Measurements from ENCODE around the gene NOL11. TPM values are rescaled to one million over a fixed set of nuclear protein-coding genes. Genes with fewer than 3 reads are reported as not detected.

The NOL11 gene
- total and polyA plus RNA-seq, 2 experiments from 2014 or later: 116 to 130 TPM

GRCh38 chr17:67672592-67673335 lies 45.0 kb upstream of the NOL11 start:
- Histone ChIP-seq H3K27ac (ENCODE audit: low read depth) (no peak overlapping the region), H4K20me1 (replicated peaks; ENCODE audit: insufficient read depth) (no peaks in the 10 kb centered on the region), H3K4me2 (no peak overlapping the region), H3K27me3 (ENCODE audit: insufficient read depth) (no peaks in the 10 kb centered on the region), H3K9me2 (ENCODE audit: insufficient read depth) (0 out of 2 replicates have a peak, but pooled peaks cover 6% of the 10 kb centered on the region), H3K4me1 (ENCODE audit: insufficient read depth) (no peaks in the 10 kb centered on the region), H2AFZ (no peak overlapping the region), H3K4me3 (no peak overlapping the region), H3K36me3 (ENCODE audit: insufficient read depth) (no peaks in the 10 kb centered on the region; the same call in 1 of the 2 replicates), H3F3A (replicated peaks; ENCODE audit: low read depth) (no peaks in the 10 kb centered on the region), H3K79me2 (replicated peaks; ENCODE audit: insufficient read depth) (no peaks in the 10 kb centered on the region)
- H3K27me3 Mint-ChIP-seq (ENCODE audit: insufficient read depth, low read depth, poor library complexity): peaks cover 3% of the 10 kb centered on the region
- no peak overlapping the region for H3K27ac Mint-ChIP-seq
- H3K4me3 Mint-ChIP-seq: no peak overlapping the region
- H3K36me3 Mint-ChIP-seq (ENCODE audit: low read depth): peaks cover 13% of the 10 kb centered on the region
- TF ChIP-seq EZH2 (IDR thresholded peaks at IDR 0.05; ENCODE audit: low read depth, unreplicated experiment): no peak
- TF ChIP-seq CREB1 (CRISPR knock-in tag; IDR thresholded peaks at IDR 0.05; ENCODE audit: low read depth): no peak
- no peak for TF ChIP-seq CTCF (conservative IDR thresholded peaks at IDR 0.05; ENCODE audit: low read depth in 2 of 2)
- TF ChIP-seq ZNF114 (CRISPR knock-in tag; IDR thresholded peaks at IDR 0.05): no peak
- TF ChIP-seq POLR2AphosphoS5 (IDR thresholded peaks at IDR 0.05; ENCODE audit: low read depth): no peak
- TF ChIP-seq REST (IDR thresholded peaks at IDR 0.05; ENCODE audit: unreplicated experiment): no peak
- TF ChIP-seq EZH2phosphoT487 (IDR thresholded peaks at IDR 0.05; ENCODE audit: unreplicated experiment): no peak
- TF ChIP-seq ETS1 (IDR thresholded peaks at IDR 0.05): no peak
- TF ChIP-seq JUNB (IDR thresholded peaks at IDR 0.05; ENCODE audit: unreplicated experiment): no peak
- TF ChIP-seq ZNF462 (CRISPR knock-in tag; IDR thresholded peaks at IDR 0.05): no peak
- no peaks in the 10 kb centered on the region for H3K9me3 Mint-ChIP-seq
- H3K4me1 Mint-ChIP-seq: no peaks in the 10 kb centered on the region
- ATAC-seq: no peak
- DNase-seq (ENCODE audit: low spot score): no peak

All from GM23338 (cell line).